HEK293 (cell line): ENCODE measurements around the gene LAMTOR4.

Experiments used
- AEBP2 ChIP-seq: fragments of 450-650 bp; formaldehyde crosslinking; IDR thresholded peaks from 2 replicates; pipeline ENCODE4 v1.5.1; 2016; ENCODE audit warnings: missing biosample characterization, missing genetic modification characterization, borderline replicate concordance
- EGR2 ChIP-seq: fragments of 450-650 bp; formaldehyde crosslinking; IDR thresholded peaks from 2 replicates; pipeline ENCODE4 v1.5.1; 2016; ENCODE audit warnings: low read depth, missing biosample characterization, missing genetic modification characterization
- GLI4 ChIP-seq: fragments of 450-650 bp; formaldehyde crosslinking; IDR thresholded peaks from 2 replicates; pipeline ENCODE4 v1.5.1; 2016; ENCODE audit warnings: missing biosample characterization, missing genetic modification characterization
- HIC1 ChIP-seq: fragments of 450-650 bp; formaldehyde crosslinking; IDR thresholded peaks from 2 replicates; pipeline ENCODE4 v1.5.1; 2016; ENCODE audit warnings: missing biosample characterization, missing genetic modification characterization
- KLF1 ChIP-seq: fragments of 450-650 bp; formaldehyde crosslinking; IDR thresholded peaks from 2 replicates; pipeline ENCODE4 v1.5.1; 2016; ENCODE audit warnings: missing biosample characterization, missing genetic modification characterization
- PRDM4 ChIP-seq: fragments of 450-650 bp; formaldehyde crosslinking; IDR thresholded peaks from 2 replicates; pipeline ENCODE4 v1.5.1; 2017; ENCODE audit warnings: missing biosample characterization, missing genetic modification characterization
- SP3 ChIP-seq: fragments of 450-650 bp; formaldehyde crosslinking; IDR thresholded peaks from 2 replicates; pipeline ENCODE4 v1.5.1; 2016; ENCODE audit warnings: missing biosample characterization, missing genetic modification characterization
- TRIM28 ChIP-seq: IDR thresholded peaks from 2 replicates; pipeline ENCODE4 v1.6.1; 2011; ENCODE audit warnings: low read length, control low read depth, borderline replicate concordance
- YY1 ChIP-seq: fragments of 450-650 bp; formaldehyde crosslinking; IDR thresholded peaks from 2 replicates; pipeline ENCODE4 v1.5.1; 2018; ENCODE audit warnings: missing biosample characterization, missing genetic modification characterization
- ZBTB1 ChIP-seq: fragments of 450-650 bp; formaldehyde crosslinking; IDR thresholded peaks from 2 replicates; pipeline ENCODE4 v1.5.1; 2016; ENCODE audit warnings: missing biosample characterization, missing genetic modification characterization
- ZBTB8A ChIP-seq: fragments of 450-650 bp; formaldehyde crosslinking; IDR thresholded peaks from 2 replicates; pipeline ENCODE4 v1.5.1; 2016; ENCODE audit warnings: missing biosample characterization, missing genetic modification characterization
- ZFP37 ChIP-seq: fragments of 450-650 bp; formaldehyde crosslinking; IDR thresholded peaks from 2 replicates; pipeline ENCODE4 v1.5.1; 2016; ENCODE audit warnings: missing biosample characterization, missing genetic modification characterization
- ZNF114 ChIP-seq: fragments of 450-650 bp; formaldehyde crosslinking; IDR thresholded peaks from 2 replicates; pipeline ENCODE4 v1.5.0; 2017; ENCODE audit warnings: missing biosample characterization, missing genetic modification characterization
- ZNF121 ChIP-seq: fragments of 450-650 bp; formaldehyde crosslinking; IDR thresholded peaks from 2 replicates; pipeline ENCODE4 v1.5.1; 2016; ENCODE audit warnings: missing biosample characterization, missing genetic modification characterization
- ZNF169 ChIP-seq: fragments of 450-650 bp; formaldehyde crosslinking; IDR thresholded peaks from 2 replicates; pipeline ENCODE4 v1.5.1; 2016; ENCODE audit warnings: missing biosample characterization, missing genetic modification characterization
- ZNF184 ChIP-seq: fragments of 450-650 bp; IDR thresholded peaks from 2 replicates; pipeline ENCODE4 v1.5.1; 2018; ENCODE audit warnings: missing biosample characterization, mild to moderate bottlenecking, missing genetic modification characterization
- ZNF202 ChIP-seq: fragments of 450-650 bp; formaldehyde crosslinking; IDR thresholded peaks from 2 replicates; pipeline ENCODE4 v1.5.1; 2016; ENCODE audit warnings: missing biosample characterization, missing genetic modification characterization, borderline replicate concordance
- ZNF221 ChIP-seq: fragments of 450-650 bp; formaldehyde crosslinking; IDR thresholded peaks from 2 replicates; pipeline ENCODE4 v1.5.1; 2017; ENCODE audit warnings: missing biosample characterization, missing genetic modification characterization, borderline replicate concordance
- ZNF26 ChIP-seq: fragments of 450-650 bp; formaldehyde crosslinking; IDR thresholded peaks from 2 replicates; pipeline ENCODE4 v1.5.1; 2016; ENCODE audit warnings: missing biosample characterization, missing genetic modification characterization
- ZNF292 ChIP-seq: fragments of 450-650 bp; formaldehyde crosslinking; IDR thresholded peaks from 2 replicates; pipeline ENCODE4 v1.5.1; 2016; ENCODE audit warnings: low read depth, missing biosample characterization, missing genetic modification characterization, borderline replicate concordance
- ZNF302 ChIP-seq: fragments of 450-650 bp; formaldehyde crosslinking; IDR thresholded peaks from 2 replicates; pipeline ENCODE4 v1.5.1; 2016; ENCODE audit warnings: missing biosample characterization, missing genetic modification characterization, low read depth
- ZNF391 ChIP-seq: fragments of 450-650 bp; formaldehyde crosslinking; IDR thresholded peaks from 2 replicates; pipeline ENCODE4 v1.5.1; 2016; ENCODE audit warnings: low read depth, missing biosample characterization, missing genetic modification characterization, borderline replicate concordance
- ZNF501 ChIP-seq: fragments of 450-650 bp; formaldehyde crosslinking; IDR thresholded peaks from 2 replicates; pipeline ENCODE4 v1.5.1; 2016; ENCODE audit warnings: missing biosample characterization, missing genetic modification characterization
- ZNF510 ChIP-seq: fragments of 450-650 bp; formaldehyde crosslinking; IDR thresholded peaks from 2 replicates; pipeline ENCODE4 v1.5.1; 2018; ENCODE audit warnings: mild to moderate bottlenecking, missing genetic modification characterization, missing biosample characterization; ENCODE audit not compliant: insufficient replicate concordance
- ZNF549 ChIP-seq: fragments of 450-650 bp; IDR thresholded peaks from 2 replicates; pipeline ENCODE4 v1.5.1; 2018; ENCODE audit warnings: missing biosample characterization, missing genetic modification characterization, mild to moderate bottlenecking, inconsistent platforms, moderate library complexity
- ZNF560 ChIP-seq: fragments of 450-650 bp; formaldehyde crosslinking; IDR thresholded peaks from 2 replicates; pipeline ENCODE4 v1.5.1; 2017; ENCODE audit warnings: missing biosample characterization, missing genetic modification characterization, borderline replicate concordance
- ZNF624 ChIP-seq: fragments of 450-650 bp; formaldehyde crosslinking; IDR thresholded peaks from 2 replicates; pipeline ENCODE4 v1.5.1; 2017; ENCODE audit warnings: missing biosample characterization, missing genetic modification characterization
- ZNF645 ChIP-seq: fragments of 450-650 bp; formaldehyde crosslinking; IDR thresholded peaks from 2 replicates; pipeline ENCODE4; 2016; ENCODE audit warnings: missing biosample characterization, missing genetic modification characterization
- ZNF747 ChIP-seq: fragments of 450-650 bp; formaldehyde crosslinking; IDR thresholded peaks from 2 replicates; pipeline ENCODE4 v1.5.1; 2016; ENCODE audit warnings: missing biosample characterization, missing genetic modification characterization
- ZNF768 ChIP-seq: fragments of 450-650 bp; formaldehyde crosslinking; IDR thresholded peaks from 2 replicates; pipeline ENCODE4 v1.5.1; 2018; ENCODE audit warnings: missing biosample characterization, mild to moderate bottlenecking, missing genetic modification characterization
- ZNF777 ChIP-seq: fragments of 450-650 bp; formaldehyde crosslinking; IDR thresholded peaks from 2 replicates; pipeline ENCODE4 v1.5.1; 2017; ENCODE audit warnings: missing biosample characterization, missing genetic modification characterization, borderline replicate concordance
- ZNF830 ChIP-seq: fragments of 450-650 bp; IDR thresholded peaks from 2 replicates; pipeline ENCODE4 v1.5.0; 2018; ENCODE audit warnings: missing biosample characterization, missing genetic modification characterization, low read depth, mild to moderate bottlenecking, moderate library complexity
- ZSCAN23 ChIP-seq: fragments of 450-650 bp; formaldehyde crosslinking; IDR thresholded peaks from 2 replicates; pipeline ENCODE4 v1.5.1; 2016; ENCODE audit warnings: missing biosample characterization, missing genetic modification characterization

The LAMTOR4 gene

GRCh38 chr7:100132697-100133151, 16.0 kb upstream of the LAMTOR4 start (continued):
- TF ChIP-seq KLF1 (0 out of 2 replicates have a peak, but pooled peaks have one; percentile 25), ZBTB8A (tag by site-specific recombination) (no peak; the same call in 1 of the 2 replicates), EGR2 (no peak), ZNF114 (no peak), ZNF777 (tag by site-specific recombination) (no peak), ZNF830 (tag by site-specific recombination) (no peak), ZBTB1 (tag by site-specific recombination) (no peak), AEBP2 (tag by site-specific recombination) (no peak), ZFP37 (tag by site-specific recombination) (peak; percentile 75), ZNF391 (peak; percentile 76; the same call in 1 of the 2 replicates), ZNF747 (tag by site-specific recombination) (no peak), ZNF221 (tag by site-specific recombination) (no peak), HIC1 (tag by site-specific recombination) (no peak), ZNF26 (no peak), GLI4 (tag by site-specific recombination) (no peak), ZNF292 (tag by site-specific recombination) (no peak), ZNF121 (tag by site-specific recombination) (no peak), ZSCAN23 (tag by site-specific recombination) (no peak), ZNF624 (tag by site-specific recombination) (no peak), ZNF560 (tag by site-specific recombination) (no peak), ZNF549 (tag by site-specific recombination) (no peak), ZNF501 (tag by site-specific recombination) (peak; percentile 73), ZNF184 (tag by site-specific recombination) (no peak), SP3 (no peak), ZNF302 (tag by site-specific recombination) (no peak), ZNF768 (tag by site-specific recombination) (no peak), ZNF202 (tag by site-specific recombination) (no peak), TRIM28 (no peak), ZNF510 (tag by site-specific recombination) (no peak), PRDM4 (no peak), ZNF645 (tag by site-specific recombination) (no peak), ZNF169 (no peak), YY1 (tag by site-specific recombination) (no peak)
